Measurements from ENCODE around the gene TSPAN32. TPM values are rescaled to one million over a fixed set of nuclear protein-coding genes. Genes with fewer than 3 reads are reported as not detected.

The TSPAN32 gene
- total RNA-seq, 1 experiment from 2014 or later: not detected

DNA sequence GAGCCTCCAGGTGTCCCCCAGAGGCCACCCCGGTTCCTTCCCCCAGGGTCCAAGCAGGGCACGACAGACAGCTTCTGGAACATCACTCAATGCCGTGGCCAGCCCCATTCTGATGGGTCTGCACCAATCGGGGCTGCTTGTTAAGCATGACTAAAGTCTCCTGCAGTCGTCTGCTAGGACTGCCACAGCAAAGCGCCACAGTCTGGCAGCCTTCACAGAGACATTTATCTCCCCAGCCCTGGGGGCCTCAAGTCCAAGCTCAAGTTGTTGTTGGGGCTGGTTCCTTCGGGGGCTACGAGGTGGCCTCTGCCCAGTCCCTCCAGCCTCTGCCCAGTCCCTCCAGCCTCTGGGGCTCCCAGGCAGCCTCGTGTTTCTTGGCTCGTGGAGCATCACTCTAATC is 61.3 kb downstream of the TSPAN32 start (continued):
- TF ChIP-seq, protein P1, sequence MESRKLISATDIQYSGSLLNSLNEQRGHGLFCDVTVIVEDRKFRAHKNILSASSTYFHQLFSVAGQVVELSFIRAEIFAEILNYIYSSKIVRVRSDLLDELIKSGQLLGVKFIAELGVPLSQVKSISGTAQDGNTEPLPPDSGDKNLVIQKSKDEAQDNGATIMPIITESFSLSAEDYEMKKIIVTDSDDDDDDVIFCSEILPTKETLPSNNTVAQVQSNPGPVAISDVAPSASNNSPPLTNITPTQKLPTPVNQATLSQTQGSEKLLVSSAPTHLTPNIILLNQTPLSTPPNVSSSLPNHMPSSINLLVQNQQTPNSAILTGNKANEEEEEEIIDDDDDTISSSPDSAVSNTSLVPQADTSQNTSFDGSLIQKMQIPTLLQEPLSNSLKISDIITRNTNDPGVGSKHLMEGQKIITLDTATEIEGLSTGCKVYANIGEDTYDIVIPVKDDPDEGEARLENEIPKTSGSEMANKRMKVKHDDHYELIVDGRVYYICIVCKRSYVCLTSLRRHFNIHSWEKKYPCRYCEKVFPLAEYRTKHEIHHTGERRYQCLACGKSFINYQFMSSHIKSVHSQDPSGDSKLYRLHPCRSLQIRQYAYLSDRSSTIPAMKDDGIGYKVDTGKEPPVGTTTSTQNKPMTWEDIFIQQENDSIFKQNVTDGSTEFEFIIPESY (IDR thresholded peaks at IDR 0.05; ENCODE audit: extremely low read depth, insufficient replicate concordance, low read length): no peak
- no peak for TF ChIP-seq CBX3 (IDR thresholded peaks at IDR 0.05; ENCODE audit: low read depth)
- TF ChIP-seq, protein P2, sequence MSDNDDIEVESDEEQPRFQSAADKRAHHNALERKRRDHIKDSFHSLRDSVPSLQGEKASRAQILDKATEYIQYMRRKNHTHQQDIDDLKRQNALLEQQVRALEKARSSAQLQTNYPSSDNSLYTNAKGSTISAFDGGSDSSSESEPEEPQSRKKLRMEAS (IDR thresholded peaks at IDR 0.05): no peak
- TF ChIP-seq CEBPB (IDR thresholded peaks at IDR 0.05; ENCODE audit: low read depth): no peak

DNA sequence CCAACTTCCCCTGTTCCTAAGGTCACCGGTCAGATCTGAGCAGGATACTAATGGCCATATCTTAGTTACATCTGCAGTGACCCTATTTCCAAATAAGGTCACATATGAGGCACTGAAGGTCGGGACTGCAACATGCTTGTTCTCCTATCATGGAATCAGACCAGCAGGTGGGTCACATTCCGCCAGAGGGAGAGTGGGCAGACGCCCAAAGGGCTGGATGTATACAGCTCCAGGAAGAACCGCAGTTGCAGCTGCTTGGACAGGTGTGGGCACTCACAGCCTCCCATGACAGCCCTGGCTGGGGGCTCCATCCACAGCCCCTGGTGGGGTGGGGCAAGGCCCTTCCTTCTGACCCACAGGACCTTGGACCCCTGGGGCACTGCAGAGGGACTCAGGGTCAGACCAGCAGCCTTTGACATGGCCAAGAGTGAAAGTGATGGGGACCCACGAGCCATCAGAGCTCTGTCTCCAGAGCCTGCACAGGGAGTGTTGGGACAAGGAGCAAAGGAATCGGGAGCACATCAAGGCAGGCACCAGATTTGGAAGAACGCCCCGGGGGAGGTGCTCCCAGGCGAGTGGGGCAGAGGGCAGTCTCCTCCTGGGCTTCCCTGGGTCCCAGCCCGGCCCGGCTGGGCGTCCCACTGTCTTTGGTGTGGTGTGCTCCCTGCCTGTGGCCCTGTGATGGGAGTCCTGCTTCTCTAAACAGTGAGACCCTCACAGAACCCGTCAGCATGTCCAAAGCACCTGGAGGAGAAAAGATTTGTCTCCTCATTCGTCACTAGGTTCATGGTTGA is 62.0 kb downstream of the TSPAN32 start:
- RAD21 ChIA-PET (ENCODE audit: low non-redundant PET in 1 of 2, low total read pairs in 2 of 2, uncharacterized antibody in 2 of 2, unreplicated experiment in 2 of 2): no interaction called here
- no peak for ATAC-seq
- no TSS peak for BruUV-seq (replicated peaks)
- TF ChIP-seq POLR2AphosphoS5 (IDR thresholded peaks at IDR 0.05; ENCODE audit: low read depth, low read length) (no peak), YY1 (IDR thresholded peaks at IDR 0.05; ENCODE audit: extremely low read depth, insufficient replicate concordance, low read depth, low read length) (no peak), ZFX (IDR thresholded peaks at IDR 0.05) (no peak), CBX3 (IDR thresholded peaks at IDR 0.05; ENCODE audit: low read depth) (no peak), EZH2 (IDR thresholded peaks at IDR 0.05) (no peak), TCF7L2 (IDR thresholded peaks at IDR 0.05; ENCODE audit: borderline replicate concordance, extremely low read depth, insufficient read depth, insufficient read length) (no peak), EGR1 (IDR thresholded peaks at IDR 0.05; ENCODE audit: low read depth) (no peak), JUND (IDR thresholded peaks at IDR 0.05) (no peak), SIN3A (IDR thresholded peaks at IDR 0.05; ENCODE audit: low read depth) (no peak), ELF1 (IDR thresholded peaks at IDR 0.05; ENCODE audit: borderline replicate concordance, low read depth) (no peak)
- TF ChIP-seq, protein P3, sequence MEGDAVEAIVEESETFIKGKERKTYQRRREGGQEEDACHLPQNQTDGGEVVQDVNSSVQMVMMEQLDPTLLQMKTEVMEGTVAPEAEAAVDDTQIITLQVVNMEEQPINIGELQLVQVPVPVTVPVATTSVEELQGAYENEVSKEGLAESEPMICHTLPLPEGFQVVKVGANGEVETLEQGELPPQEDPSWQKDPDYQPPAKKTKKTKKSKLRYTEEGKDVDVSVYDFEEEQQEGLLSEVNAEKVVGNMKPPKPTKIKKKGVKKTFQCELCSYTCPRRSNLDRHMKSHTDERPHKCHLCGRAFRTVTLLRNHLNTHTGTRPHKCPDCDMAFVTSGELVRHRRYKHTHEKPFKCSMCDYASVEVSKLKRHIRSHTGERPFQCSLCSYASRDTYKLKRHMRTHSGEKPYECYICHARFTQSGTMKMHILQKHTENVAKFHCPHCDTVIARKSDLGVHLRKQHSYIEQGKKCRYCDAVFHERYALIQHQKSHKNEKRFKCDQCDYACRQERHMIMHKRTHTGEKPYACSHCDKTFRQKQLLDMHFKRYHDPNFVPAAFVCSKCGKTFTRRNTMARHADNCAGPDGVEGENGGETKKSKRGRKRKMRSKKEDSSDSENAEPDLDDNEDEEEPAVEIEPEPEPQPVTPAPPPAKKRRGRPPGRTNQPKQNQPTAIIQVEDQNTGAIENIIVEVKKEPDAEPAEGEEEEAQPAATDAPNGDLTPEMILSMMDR (IDR thresholded peaks at IDR 0.05 in 2 of 3, conservative IDR thresholded peaks at IDR 0.05 in 1 of 3; ENCODE audit: borderline replicate concordance in 1 of 3, insufficient read depth in 1 of 3, low read depth in 2 of 3, low read length in 2 of 3): no peak
- TF ChIP-seq, protein P2 (IDR thresholded peaks at IDR 0.05): no peak
- TF ChIP-seq, protein P4, sequence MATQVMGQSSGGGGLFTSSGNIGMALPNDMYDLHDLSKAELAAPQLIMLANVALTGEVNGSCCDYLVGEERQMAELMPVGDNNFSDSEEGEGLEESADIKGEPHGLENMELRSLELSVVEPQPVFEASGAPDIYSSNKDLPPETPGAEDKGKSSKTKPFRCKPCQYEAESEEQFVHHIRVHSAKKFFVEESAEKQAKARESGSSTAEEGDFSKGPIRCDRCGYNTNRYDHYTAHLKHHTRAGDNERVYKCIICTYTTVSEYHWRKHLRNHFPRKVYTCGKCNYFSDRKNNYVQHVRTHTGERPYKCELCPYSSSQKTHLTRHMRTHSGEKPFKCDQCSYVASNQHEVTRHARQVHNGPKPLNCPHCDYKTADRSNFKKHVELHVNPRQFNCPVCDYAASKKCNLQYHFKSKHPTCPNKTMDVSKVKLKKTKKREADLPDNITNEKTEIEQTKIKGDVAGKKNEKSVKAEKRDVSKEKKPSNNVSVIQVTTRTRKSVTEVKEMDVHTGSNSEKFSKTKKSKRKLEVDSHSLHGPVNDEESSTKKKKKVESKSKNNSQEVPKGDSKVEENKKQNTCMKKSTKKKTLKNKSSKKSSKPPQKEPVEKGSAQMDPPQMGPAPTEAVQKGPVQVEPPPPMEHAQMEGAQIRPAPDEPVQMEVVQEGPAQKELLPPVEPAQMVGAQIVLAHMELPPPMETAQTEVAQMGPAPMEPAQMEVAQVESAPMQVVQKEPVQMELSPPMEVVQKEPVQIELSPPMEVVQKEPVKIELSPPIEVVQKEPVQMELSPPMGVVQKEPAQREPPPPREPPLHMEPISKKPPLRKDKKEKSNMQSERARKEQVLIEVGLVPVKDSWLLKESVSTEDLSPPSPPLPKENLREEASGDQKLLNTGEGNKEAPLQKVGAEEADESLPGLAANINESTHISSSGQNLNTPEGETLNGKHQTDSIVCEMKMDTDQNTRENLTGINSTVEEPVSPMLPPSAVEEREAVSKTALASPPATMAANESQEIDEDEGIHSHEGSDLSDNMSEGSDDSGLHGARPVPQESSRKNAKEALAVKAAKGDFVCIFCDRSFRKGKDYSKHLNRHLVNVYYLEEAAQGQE (IDR thresholded peaks at IDR 0.05; ENCODE audit: low read depth): no peak
- TF ChIP-seq, protein P5, sequence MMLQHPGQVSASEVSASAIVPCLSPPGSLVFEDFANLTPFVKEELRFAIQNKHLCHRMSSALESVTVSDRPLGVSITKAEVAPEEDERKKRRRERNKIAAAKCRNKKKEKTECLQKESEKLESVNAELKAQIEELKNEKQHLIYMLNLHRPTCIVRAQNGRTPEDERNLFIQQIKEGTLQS (IDR thresholded peaks at IDR 0.05): no peak

More for the DNA sequence above, 62.0 kb downstream of the TSPAN32 start:
- H3K27ac ChIP-seq (ENCODE audit: low read depth, low read length): no peak overlapping the region
- DNase-seq (ENCODE audit: low read depth, low spot score): no peak
- CTCF ChIA-PET: no interaction called here
- H3K27me3 ChIP-seq (ENCODE audit: insufficient read depth, low read length): 0 out of 2 replicates have a peak, but pooled peaks cover 5% of the 10 kb centered on the region
- intact Hi-C loops (cut with micrococcal nuclease): no loop called here
- H2AFZ ChIP-seq (ENCODE audit: low read depth, low read length, poor library complexity, severe bottlenecking): no peak overlapping the region
- no peaks in the 10 kb centered on the region for H3K36me3 ChIP-seq (ENCODE audit: control insufficient read depth in 1 of 2, insufficient read depth in 2 of 2, low read length in 2 of 2)
- H3K4me3 ChIP-seq (replicated peaks in 1 of 2; ENCODE audit: low read depth in 1 of 2, low read length in 2 of 2): no peak overlapping the region
- H3K9ac ChIP-seq (ENCODE audit: low read length): no peak overlapping the region
- no peak overlapping the region for H3K4me2 ChIP-seq (ENCODE audit: low read length)
- no peaks in the 10 kb centered on the region for H3K9me2 ChIP-seq (ENCODE audit: insufficient read depth)
- no peaks in the 10 kb centered on the region for H3K79me2 ChIP-seq (ENCODE audit: insufficient read depth, low read length)
- no peaks in the 10 kb centered on the region for H3K9me3 ChIP-seq (ENCODE audit: control insufficient read depth in 1 of 2, insufficient read depth in 1 of 2, low read depth in 1 of 2, low read length in 2 of 2)
- H4K20me1 ChIP-seq (ENCODE audit: insufficient read depth): no peaks in the 10 kb centered on the region
- POLR2A ChIA-PET: no interaction called here
- H3K4me1 ChIP-seq (ENCODE audit: control insufficient read depth in 1 of 2, insufficient read depth in 2 of 2, low read length in 2 of 2): peaks cover 0 to 3% of the 10 kb centered on the region in 2 experiments; a peak in 1 of 4 replicates

Measured in HCT116 (cell line).